ENCODE data around the gene GOLGA8R.
"Not testable (repeated sequence)": the region's sequence is repeated elsewhere in the genome, so short reads cannot be mapped to it uniquely, and the experiment has no call there.

GOLGA8R gene, protein sequence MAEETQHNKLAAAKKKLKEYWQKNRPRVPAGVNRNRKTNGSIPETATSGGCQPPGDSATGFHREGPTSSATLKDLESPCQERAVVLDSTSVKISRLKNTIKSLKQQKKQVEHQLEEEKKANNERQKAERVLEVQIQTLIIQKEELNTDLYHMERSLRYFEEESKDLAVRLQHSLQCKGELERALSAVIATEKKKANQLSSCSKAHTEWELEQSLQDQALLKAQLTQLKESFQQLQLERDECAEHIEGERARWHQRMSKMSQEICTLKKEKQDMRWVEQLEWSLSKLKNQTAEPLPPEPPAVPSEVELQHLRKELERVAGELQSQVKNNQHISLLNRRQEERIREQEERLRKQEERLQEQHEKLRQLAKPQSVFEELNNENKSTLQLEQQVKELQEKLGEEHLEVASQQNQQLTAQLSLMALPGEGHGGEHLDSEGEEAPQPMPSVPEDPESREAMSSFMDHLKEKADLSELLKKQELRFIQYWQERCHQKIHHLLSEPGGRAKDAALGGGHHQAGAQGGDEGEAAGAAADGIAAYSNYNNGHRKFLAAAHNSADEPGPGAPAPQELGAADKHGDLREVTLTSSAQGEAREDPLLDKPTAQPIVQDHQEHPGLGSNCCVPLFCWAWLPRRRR

DNA sequence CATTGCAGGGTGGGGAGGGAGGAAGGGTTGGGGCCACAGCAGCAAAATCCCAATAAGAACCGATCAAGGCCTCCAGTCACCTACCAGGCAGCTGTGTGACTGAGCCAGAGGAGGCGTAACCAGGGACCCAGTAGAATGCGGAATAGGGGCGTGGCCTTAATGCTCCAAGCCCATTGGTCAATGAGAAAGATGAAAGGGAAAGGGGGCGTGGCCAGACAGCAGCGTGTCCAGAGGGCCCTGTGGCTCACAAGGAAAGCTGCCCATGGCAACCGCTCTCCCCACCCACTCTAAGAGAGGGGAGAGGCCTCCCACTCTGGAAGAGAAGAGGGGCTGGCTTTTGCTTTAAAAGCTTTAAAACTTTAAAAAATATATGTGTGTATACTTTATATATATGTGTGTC lies at the start of gene GOLGA8R:
GOLGA8R (minus strand) TSS at position 101 of the 400 bp plus-strand sequence; CDS start at position 3, 98 bp downstream.
- in situ Hi-C loops (cut with HindIII; ENCODE audit: low sequenced_read_pairs): not testable (repeated sequence)

DNA sequence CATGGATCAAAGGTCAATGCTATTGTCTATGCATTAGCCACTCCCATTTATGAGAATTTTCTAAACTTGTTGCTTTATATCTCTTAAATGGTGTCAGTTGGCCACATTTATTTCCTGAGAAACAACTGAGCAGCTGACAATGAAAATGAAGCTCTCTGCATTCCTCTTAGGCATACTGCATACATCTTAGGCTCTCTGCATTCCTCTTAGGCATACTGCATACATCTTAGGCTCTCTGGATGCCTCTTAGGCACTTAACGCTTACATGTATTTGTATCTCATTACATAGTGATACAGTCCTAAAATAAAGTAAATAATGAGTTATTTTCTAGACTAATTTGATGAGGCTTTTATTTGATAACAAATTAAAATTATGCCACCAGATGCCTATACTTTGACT lies 49.8 kb upstream of the GOLGA8R start:
- in situ Hi-C loops (cut with HindIII; ENCODE audit: low sequenced_read_pairs): not testable (repeated sequence)

DNA sequence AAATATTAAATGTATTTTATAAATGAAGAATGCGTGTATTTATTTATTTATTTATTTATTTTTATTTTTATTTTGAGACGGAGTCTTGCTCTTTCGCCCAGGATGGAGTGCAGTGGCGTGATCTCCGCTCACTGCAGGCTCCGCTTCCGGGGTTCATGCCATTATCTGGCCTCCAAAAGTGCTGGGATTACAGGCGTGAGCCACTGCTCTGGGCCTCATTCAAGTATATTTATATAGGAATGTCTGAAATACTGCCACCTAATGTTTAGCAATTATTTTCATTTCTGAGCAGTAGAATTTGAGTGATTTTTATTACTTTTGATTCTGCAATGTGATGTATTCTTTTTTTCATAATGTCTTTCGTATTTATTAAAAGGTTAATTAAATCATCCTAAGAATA lies 48.1 kb upstream of the GOLGA8R start:
- in situ Hi-C loops (cut with HindIII; ENCODE audit: low sequenced_read_pairs): not testable (repeated sequence)

DNA sequence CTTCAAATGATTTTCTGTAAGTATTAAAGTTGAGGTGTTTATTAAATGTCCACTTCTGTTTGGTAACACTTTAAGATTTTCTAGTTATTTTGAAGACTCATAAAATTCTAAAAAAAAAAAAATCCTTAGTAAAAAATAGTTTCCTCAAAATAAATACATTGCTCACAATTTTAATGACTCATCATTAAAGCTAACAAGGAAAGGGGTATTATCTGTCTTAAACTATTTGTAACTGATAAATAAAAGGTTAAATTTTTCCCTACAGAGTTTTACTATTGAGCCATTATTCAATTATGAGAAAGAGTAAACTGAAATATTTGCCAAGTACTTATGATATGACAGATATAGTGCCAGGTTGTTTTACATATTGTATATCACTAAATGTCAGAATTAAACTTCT lies 38.6 kb upstream of the GOLGA8R start:
- in situ Hi-C loops (cut with HindIII; ENCODE audit: low sequenced_read_pairs): not testable (repeated sequence)

DNA sequence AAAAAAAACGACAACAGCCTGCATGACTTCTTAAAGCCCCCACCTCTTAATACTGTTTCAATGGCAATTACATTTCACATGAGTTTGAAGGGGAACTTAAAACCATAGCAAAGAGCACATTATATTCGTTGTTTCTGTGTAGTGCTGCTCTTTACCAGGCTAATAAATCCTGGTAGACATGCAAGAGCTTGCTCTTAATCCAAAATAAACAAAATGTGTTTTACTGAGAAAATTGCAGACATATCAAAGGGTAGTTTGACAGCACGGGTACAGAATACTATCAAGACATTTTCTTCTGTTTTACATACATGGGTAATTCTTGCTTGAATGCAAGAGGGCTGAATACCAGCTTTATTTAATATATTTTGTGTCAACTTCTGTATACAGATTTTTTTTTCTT lies 24.3 kb upstream of the GOLGA8R start:
- in situ Hi-C loops (cut with HindIII; ENCODE audit: low sequenced_read_pairs): not testable (repeated sequence)

DNA sequence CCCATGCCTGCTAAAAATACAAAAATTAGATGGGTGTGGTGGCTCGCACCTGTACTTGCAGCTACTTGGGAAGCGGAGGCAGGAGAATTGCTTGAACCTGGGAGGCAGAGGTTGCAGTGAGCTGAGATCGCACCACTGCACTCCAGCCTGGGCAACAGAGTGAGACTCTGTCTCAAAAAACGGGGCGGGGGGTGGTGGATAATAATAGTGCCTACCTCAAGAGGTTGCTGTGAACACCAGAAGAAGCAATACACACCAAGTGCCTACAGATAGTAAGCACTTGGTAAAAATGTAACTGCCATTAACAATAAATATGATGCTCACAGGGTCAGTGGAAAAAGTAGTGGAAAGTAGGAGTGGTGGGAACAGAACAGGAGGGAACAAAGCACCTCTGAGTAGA lies 21.8 kb upstream of the GOLGA8R start:
- in situ Hi-C loops (cut with HindIII; ENCODE audit: low sequenced_read_pairs): not testable (repeated sequence)

DNA sequence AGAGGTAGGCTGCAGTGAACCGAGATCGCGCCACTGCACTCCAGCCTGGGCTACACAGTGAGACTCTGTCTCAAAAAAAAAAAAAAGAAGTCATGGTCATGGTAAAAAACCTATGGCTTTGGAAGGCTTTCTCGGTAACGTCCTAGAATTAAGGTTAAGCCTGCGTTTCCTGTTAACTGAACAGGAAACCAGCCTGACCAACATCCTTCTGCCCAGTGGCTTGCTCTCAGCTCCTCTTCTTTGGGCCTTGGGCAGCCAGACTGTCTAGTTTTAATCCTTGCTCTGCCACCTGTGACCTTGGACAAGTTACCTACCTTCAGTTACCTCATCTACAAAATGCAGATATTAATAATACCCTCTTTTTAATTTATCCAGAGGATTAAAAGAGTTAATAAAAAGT lies 6.7 kb upstream of the GOLGA8R start:
- in situ Hi-C loops (cut with HindIII; ENCODE audit: low sequenced_read_pairs): not testable (repeated sequence)

DNA sequence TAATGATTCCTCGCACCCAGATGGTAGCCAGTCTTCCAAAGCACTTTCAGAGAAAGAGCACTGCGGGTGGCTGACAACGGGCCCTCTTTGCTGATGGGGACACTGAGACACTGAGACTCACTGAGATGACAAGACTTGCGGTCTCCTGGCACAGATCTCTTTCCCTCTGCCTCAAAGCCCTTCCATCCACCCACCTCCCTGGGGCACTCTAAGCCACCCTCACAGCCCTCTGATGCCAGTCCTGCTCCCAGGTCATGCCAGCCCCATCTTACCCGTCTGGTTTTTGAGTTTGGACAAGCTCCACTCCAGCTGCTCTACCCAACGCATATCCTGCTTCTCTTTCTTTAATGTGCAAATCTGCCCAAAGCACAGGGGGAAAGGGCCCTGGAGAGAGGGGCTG lies 6.4 kb downstream of the GOLGA8R start:
- in situ Hi-C loops (cut with HindIII; ENCODE audit: low sequenced_read_pairs): not testable (repeated sequence)

DNA sequence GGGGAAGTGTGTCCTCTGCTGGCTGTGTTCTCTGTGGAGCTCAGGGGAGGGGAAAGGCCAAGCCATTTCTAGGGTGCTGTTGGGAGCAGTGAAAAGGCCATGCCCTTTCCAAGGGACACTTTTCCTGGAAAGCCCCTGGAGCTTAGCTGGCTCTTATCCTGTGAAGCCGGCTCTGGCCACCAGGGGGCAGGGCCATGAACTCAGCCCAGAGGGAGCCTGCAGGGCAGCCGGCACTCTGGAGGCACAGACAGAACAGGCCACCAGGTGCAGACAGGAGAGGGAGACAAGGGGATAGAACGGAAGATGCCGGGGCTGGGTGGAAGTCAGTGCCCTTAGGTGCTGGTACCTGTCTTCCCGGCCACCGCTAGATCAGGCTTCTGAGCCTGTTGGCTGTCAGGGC lies 15.1 kb downstream of the GOLGA8R start:
- in situ Hi-C loops (cut with HindIII; ENCODE audit: low sequenced_read_pairs): not testable (repeated sequence)

DNA sequence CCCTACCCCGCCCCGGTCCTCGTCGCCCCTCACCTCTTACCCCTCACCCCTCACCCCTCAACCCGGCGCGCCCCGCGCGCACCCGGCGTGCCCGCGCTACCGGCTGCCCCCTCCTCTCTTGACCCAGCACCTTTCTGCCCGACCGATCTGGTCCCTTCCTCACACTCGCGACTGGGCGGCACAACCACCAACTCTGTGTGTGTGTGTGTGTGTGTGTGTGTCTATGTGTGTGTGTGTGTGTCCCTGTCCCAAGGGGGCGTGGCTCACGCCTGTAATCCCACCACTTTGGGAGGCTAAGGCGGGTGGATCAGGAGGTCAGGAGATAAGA lies 20.4 kb downstream of the GOLGA8R start:
- in situ Hi-C loops (cut with HindIII; ENCODE audit: low sequenced_read_pairs): not testable (repeated sequence)

DNA sequence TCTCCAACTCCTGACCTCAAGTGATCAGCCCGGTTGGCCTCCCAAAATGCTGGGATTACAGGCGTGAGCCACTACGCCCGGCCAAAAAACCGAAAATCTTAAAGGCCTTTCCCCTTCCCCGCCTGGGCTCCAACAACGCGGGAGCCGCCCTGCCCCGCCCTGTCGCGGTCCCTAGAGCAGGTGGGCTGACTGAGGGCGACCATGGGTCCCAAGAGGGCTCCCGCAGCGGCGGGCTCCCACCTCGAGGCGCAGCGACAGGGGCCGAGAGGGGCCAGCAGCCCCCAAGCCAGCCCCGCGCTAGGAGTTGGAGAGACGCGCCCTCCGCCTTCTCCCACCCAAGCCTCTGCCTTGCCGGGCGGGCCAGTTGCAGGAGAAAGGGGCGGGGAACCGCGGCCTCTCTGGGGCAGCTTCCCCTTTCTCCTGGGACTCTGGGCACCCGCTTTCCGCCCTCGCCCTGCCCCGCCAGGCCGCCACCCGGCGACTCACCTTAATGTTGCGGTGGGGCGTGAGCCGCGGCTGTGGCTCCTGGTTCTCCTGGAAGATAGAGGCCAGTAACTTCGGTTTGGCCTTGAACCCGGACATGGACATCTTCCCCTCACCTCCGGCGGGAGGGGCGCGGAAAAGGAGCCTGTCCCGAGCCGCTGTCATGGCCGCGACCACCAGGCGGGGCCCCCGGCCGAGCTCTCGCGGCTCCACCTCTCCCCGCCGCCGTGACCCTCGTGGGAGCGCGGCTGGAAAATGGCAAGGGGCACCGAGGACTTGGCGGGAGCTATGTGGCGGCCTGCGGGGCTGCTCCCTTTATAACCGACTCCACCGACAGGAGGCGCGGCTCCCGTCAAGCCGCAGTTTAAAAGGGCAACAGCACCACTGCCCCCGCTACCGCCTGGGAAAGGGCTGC lies 21.0 kb downstream of the GOLGA8R start, which contains the start of gene CHRFAM7A:
CHRFAM7A (minus strand) TSS at position 775 of the 898 bp plus-strand sequence. CDS start 10,189 bp downstream, outside the sequence.
- in situ Hi-C loops (cut with HindIII; ENCODE audit: low sequenced_read_pairs): not testable (repeated sequence)

DNA sequence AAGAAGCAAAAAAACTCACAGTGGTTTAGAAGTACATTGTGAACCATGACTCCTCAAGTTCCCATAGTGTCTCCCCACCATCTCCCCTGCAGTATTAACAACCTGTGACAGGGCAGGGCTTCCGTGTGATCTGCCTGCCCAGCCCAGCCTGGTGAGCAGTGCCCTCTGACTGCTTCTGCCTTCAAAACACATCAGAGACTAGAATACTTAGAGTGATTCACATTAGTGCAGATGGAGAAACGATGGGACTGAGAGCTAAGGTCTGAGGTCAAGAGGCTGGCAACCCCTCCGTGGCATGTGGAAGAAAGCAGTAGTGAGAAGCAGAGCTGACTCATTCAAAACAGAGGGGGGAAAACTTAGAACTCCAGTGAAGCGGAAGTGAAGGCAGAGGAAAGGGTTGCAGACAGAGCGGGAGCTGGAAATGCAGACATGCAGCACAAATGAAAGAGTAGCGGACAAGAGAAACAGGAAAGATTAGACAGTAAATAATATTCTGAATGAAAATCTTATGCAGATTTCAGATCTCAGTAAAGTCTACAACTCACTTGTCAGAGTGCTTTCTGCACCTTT lies 27.7 kb downstream of the GOLGA8R start:
- in situ Hi-C loops (cut with HindIII; ENCODE audit: low sequenced_read_pairs): not testable (repeated sequence)

DNA sequence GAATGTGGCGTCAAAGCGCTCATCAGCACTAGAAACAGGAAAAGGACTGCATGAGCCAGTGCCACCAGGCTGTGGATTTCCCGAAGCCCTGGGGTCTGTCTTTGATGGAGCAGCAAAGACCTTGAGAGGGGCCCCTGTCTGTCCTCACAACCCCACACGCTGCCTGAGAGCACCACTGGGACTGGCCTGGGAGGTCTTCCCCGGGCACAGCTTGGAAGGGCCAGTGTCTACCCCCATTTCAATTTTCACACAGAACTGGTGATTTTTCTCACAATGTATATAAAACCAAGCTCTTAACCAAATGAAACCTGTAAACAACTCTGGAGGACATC lies 37.0 kb downstream of the GOLGA8R start:
- in situ Hi-C loops (cut with HindIII; ENCODE audit: low sequenced_read_pairs): not testable (repeated sequence)

DNA sequence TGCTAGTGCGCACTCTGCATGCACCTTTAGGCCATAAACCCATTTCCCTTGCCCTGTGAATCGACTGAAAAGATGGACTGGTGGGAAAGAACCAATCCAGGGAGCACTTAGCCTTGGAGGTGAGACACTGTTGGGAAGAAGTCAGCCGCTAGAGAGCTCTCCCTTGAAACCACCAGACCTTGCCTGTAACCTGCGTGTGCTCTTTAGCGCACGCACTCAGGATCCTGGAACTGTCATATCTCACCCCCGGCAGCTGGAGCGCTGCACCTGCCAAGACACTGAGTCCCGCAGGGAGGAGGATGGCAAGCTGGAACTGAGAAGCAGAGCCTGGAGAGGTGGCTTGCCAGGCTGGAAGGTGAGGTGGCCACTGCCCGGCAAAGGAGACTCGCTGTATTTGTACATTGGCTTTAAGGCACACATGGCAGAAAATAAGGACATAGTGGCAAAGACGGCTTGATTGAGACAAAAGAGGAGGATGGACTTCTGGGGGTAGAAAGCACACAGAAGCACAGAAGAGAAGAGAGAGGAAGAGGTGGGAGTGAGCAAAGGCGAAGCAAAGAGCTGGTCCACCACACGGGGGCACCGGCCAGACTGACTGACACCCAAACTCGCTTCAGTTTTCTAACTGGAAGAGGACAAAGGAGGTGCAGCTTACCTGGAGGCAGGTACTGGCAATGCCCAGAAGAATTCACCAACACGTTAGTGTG lies 37.5 kb downstream of the GOLGA8R start:
- in situ Hi-C loops (cut with HindIII; ENCODE audit: low sequenced_read_pairs): not testable (repeated sequence)

DNA sequence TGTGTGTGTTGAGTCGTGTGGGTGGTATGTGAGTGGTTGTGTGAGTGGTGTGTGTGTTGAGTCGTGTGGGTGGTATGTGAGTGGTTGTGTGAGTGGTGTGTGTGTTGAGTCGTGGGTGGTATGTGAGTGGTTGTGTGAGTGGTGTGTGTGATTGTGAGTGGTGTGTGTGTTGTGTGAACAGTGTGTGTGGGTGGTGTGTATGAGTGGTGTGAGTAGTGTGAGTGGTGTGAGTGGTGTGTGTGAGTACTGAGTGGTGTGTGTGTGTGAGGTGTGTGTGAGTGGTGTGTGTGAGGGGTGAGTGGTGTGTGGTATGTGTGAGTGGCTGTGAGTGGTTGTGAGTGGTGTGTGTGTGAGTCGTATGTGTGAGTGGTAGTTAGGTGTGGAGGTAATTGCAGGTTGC lies 38.2 kb downstream of the GOLGA8R start:
- in situ Hi-C loops (cut with HindIII; ENCODE audit: low sequenced_read_pairs): not testable (repeated sequence)

DNA sequence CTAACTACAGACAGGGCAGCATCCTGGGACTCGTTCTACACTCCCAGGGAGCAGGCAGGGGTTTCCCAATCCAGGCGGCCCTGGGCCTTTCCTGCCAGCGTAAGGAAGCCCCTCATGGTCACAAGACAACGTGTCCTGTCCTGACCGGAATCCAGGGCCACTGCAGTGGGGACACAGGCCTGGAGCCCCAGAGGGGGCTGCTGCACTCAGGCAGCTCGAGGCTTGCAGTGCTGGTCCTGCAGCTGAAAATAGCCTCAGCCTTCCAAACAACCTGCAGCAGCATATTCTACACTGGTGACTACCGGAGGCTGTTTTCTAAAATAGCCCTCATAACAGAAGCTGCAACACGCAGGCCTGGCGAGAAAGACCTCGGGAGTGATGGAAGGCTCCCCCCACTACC lies 39.2 kb downstream of the GOLGA8R start:
- in situ Hi-C loops (cut with HindIII; ENCODE audit: low sequenced_read_pairs): not testable (repeated sequence)

DNA sequence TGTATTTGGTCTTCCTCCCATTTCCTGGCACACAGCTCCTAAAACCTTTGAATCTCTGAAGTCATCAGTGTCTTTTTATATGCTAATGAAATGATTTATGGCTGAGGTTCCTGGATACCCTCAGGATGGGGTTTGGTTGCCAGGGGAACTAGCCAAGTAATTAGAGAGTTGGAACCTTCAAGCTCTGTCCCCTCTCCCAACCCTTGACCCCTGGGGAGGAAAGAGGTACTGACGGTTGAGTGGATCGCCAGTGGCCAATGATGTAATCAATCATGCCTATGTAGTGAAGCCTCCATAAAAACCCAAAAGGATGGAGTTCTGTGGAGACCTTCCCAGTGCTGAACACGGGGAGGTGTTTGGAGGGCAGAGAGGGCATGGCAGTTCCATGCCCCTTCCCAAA lies 45.8 kb downstream of the GOLGA8R start:
- in situ Hi-C loops (cut with HindIII; ENCODE audit: low sequenced_read_pairs): not testable (repeated sequence)

DNA sequence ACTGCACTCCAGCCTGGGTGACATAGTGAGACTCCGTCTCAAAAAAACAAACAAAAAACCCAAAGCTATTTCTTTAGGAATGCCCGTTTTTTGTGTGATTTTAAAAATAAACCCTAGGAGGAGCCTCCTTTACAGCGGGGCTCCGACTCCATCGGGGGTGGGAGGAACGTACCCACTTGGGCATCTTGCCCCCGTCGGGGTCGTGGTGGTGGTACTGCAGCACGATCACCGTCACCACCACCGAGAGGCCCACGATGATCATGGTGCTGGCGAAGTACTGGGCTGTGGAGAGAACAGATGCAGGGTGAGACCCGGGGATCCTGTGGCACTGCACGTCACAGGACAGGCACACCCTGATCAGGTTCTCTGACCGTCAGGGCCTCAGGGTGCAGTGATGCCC lies 46.8 kb downstream of the GOLGA8R start:
- in situ Hi-C loops (cut with HindIII; ENCODE audit: low sequenced_read_pairs): not testable (repeated sequence)

DNA sequence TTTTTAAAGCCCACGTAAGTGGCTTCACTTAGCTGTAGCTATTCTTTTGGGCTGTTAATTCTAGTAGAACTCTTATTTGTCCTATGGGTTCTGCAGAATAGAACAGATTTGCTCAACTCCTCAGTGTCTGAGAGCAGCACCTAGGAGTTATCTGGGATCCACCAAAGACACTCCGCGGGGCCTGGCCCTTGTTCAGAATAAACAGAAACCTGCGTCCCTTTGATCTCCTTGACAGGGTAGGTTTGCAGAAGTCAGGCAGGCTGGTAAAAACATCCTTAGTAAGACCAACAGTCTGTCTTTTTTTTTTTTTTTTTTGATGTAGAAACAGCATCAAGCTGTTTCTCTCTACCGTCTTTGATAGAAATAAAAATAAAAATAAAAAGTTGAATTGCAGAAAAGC lies 52.7 kb downstream of the GOLGA8R start:
- in situ Hi-C loops (cut with HindIII; ENCODE audit: low sequenced_read_pairs): not testable (repeated sequence)

DNA sequence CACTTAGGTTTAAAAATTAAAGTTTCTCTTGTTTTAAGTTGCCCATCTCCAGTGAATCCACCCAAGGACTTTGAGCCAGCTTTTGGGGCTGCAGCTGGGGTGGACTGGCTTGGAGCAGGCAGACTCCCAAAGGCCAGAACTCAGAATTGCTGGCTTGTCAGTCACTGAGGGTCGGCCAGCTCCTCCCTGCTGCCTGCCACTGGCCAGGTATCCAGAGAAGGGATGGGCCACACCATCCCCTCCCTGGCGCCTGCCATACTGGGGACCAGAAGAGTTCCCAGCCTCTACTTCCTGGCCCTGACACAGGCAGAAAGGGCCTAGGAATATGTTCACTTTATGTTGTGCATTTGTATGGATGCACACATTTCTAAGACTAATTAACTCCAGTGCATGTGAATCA lies 53.1 kb downstream of the GOLGA8R start:
- in situ Hi-C loops (cut with HindIII; ENCODE audit: low sequenced_read_pairs): not testable (repeated sequence)

All from endothelial cell of hepatic sinusoid (primary cell).